CD1c-positive myeloid dendritic cell (primary cell): Measurements from ENCODE around the gene FOXP2.
"Not testable (repeated sequence)": the region's sequence is repeated elsewhere in the genome, so short reads cannot be mapped to it uniquely, and the experiment has no call there.

Experiments used
- DNase-seq: peaks from one replicate; pipeline ENCODE4 v3.0.0-alpha.2; 2016; ENCODE audit errors: extremely low spot score

Gene FOXP2

GRCh38 chr7:114588506-114588905 lies 173.9 kb downstream of the FOXP2 start:
- DNase-seq, result no peak

- no peak for DNase-seq
Measured at GRCh38 chr7:114589436-114589835, 174.8 kb downstream of the FOXP2 start.

GRCh38 chr7:114590298-114590697 lies 175.7 kb downstream of the FOXP2 start:
- no peak for DNase-seq

- DNase-seq, result no peak
Measured at GRCh38 chr7:114598946-114599345, 184.3 kb downstream of the FOXP2 start.

- no peak for DNase-seq
Measured at GRCh38 chr7:114606100-114606499, 191.5 kb downstream of the FOXP2 start.

GRCh38 chr7:114608822-114609221 lies 194.2 kb downstream of the FOXP2 start:
- DNase-seq, result not testable (repeated sequence)

- no peak for DNase-seq
Measured at GRCh38 chr7:114620208-114620607, 205.6 kb downstream of the FOXP2 start.

GRCh38 chr7:114622221-114622620 lies 207.6 kb downstream of the FOXP2 start:
- no peak for DNase-seq

- no peak for DNase-seq
Measured at GRCh38 chr7:114623146-114623545, 208.5 kb downstream of the FOXP2 start.

- DNase-seq, result no peak
Measured at GRCh38 chr7:114627231-114627630, 212.6 kb downstream of the FOXP2 start.

GRCh38 chr7:114628362-114628761 lies 213.7 kb downstream of the FOXP2 start:
- DNase-seq, result no peak

- no peak for DNase-seq
Measured at GRCh38 chr7:114629762-114630161, 215.1 kb downstream of the FOXP2 start.

GRCh38 chr7:114630201-114630990 lies 215.8 kb downstream of the FOXP2 start:
- no peak for DNase-seq

GRCh38 chr7:114631249-114631822 lies 216.7 kb downstream of the FOXP2 start:
- no peak for DNase-seq

GRCh38 chr7:114639451-114639850 lies 224.8 kb downstream of the FOXP2 start:
- no peak for DNase-seq

GRCh38 chr7:114644455-114644854 lies 229.8 kb downstream of the FOXP2 start:
- DNase-seq, result no peak

GRCh38 chr7:114645451-114645850 lies 230.8 kb downstream of the FOXP2 start:
- DNase-seq, result no peak

GRCh38 chr7:114647518-114647917 lies 232.9 kb downstream of the FOXP2 start:
- no peak for DNase-seq

GRCh38 chr7:114648117-114648516 lies 233.5 kb downstream of the FOXP2 start:
- DNase-seq, result no peak

- no peak for DNase-seq
Measured at GRCh38 chr7:114648680-114649079, 234.1 kb downstream of the FOXP2 start.

GRCh38 chr7:114649689-114650088 lies 235.1 kb downstream of the FOXP2 start:
- DNase-seq, result no peak

GRCh38 chr7:114650491-114650890 lies 235.9 kb downstream of the FOXP2 start:
- no peak for DNase-seq

GRCh38 chr7:114652041-114652440 lies 237.4 kb downstream of the FOXP2 start:
- no peak for DNase-seq
